Measurements from ENCODE around the gene IFNA6. TPM values are rescaled to one million over a fixed set of nuclear protein-coding genes. Genes with fewer than 3 reads are reported as not detected.

The IFNA6 gene
- total and polyA plus RNA-seq, 10 of the 15 experiments (the other 5 are each of a cell fraction or from before 2014, with no cell fraction given) = 0.04 TPM; not detected in 9

DNA sequence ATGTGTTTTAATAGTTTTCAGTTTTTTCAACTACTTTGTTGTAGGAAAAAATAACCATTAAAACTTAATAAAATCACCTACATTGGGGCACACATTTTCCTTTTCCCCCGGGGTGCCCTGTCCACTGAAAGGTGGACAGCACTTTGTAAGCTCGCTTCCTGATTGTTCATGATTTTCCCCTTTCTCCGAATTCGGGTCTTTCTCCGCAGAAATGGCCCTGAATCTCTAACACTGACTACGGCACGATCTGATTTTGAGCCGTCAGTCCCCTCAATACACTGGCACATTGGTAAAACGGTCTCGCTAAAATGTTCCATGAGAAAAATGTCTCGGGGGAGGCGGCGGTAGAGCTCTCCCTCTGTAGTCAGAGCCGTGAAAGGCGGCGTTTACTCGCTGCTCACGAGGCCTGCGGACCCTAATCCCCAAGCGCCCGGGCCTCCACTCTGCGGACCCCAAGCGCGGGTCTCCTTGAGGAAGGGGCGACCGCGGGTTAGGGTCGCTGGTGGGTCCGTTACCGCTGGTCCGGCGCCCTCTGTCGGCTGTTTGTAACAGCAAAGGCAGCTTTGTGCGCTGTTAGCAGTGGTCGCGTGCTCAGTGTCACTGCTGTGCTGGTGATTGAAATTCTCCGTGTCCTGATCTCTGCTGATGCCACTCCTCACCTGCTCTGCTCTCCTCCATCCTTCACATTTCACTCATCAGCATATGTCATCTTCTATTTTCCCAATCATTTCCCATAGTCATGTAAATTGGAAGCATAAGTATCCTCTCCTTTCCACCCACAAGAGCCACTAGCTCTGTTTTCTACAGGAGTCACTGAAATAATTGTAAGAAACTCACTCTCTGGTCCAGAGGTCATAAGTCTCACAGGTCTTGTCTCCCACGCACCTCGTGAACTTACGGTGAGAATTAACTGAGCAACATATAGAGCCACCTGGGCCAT is 45.4 kb upstream of the IFNA6 start (continued):
- no peak for TF ChIP-seq NFYB (IDR thresholded peaks at IDR 0.05; ENCODE audit: insufficient read depth, low read depth, low read length)
- peak; percentile 57 for TF ChIP-seq RAD21 (IDR thresholded peaks at IDR 0.05; ENCODE audit: insufficient read depth, low read depth, low read length)
- no peak for TF ChIP-seq SREBF1 (IDR thresholded peaks at IDR 0.05; ENCODE audit: low read length)
- 0 out of 2 replicates have a peak, but pooled peaks have one; percentile 10 for TF ChIP-seq ATF7 (IDR thresholded peaks at IDR 0.05; ENCODE audit: low read depth)
- peak; percentile 78 for TF ChIP-seq SMC3 (IDR thresholded peaks at IDR 0.05; ENCODE audit: borderline replicate concordance, low read length)
- no peak for TF ChIP-seq SIX5 (IDR thresholded peaks at IDR 0.05; ENCODE audit: low read depth, low read length, severe bottlenecking)
- TF ChIP-seq REST (IDR thresholded peaks at IDR 0.05; ENCODE audit: low read depth, low read length) = no peak
- TF ChIP-seq, protein P1, sequence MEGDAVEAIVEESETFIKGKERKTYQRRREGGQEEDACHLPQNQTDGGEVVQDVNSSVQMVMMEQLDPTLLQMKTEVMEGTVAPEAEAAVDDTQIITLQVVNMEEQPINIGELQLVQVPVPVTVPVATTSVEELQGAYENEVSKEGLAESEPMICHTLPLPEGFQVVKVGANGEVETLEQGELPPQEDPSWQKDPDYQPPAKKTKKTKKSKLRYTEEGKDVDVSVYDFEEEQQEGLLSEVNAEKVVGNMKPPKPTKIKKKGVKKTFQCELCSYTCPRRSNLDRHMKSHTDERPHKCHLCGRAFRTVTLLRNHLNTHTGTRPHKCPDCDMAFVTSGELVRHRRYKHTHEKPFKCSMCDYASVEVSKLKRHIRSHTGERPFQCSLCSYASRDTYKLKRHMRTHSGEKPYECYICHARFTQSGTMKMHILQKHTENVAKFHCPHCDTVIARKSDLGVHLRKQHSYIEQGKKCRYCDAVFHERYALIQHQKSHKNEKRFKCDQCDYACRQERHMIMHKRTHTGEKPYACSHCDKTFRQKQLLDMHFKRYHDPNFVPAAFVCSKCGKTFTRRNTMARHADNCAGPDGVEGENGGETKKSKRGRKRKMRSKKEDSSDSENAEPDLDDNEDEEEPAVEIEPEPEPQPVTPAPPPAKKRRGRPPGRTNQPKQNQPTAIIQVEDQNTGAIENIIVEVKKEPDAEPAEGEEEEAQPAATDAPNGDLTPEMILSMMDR (IDR thresholded peaks at IDR 0.05 in 2 of 3, conservative IDR thresholded peaks at IDR 0.05 in 1 of 3; ENCODE audit: control insufficient read depth in 2 of 3, extremely low read depth in 1 of 3, insufficient read depth in 1 of 3, low read depth in 3 of 3, low read length in 3 of 3) = peak; percentile 71 to 88 (median 85)
- TF ChIP-seq TCF12 (IDR thresholded peaks at IDR 0.05; ENCODE audit: low read depth, low read length) = no peak
- TF ChIP-seq CEBPB (IDR thresholded peaks at IDR 0.05; ENCODE audit: borderline replicate concordance in 1 of 2, low read depth in 2 of 2, low read length in 2 of 2) = no peak
- TF ChIP-seq MEF2B (IDR thresholded peaks at IDR 0.05; ENCODE audit: partially characterized antibody, poor library complexity, severe bottlenecking) = peak; percentile 82
- TF ChIP-seq, protein P2, sequence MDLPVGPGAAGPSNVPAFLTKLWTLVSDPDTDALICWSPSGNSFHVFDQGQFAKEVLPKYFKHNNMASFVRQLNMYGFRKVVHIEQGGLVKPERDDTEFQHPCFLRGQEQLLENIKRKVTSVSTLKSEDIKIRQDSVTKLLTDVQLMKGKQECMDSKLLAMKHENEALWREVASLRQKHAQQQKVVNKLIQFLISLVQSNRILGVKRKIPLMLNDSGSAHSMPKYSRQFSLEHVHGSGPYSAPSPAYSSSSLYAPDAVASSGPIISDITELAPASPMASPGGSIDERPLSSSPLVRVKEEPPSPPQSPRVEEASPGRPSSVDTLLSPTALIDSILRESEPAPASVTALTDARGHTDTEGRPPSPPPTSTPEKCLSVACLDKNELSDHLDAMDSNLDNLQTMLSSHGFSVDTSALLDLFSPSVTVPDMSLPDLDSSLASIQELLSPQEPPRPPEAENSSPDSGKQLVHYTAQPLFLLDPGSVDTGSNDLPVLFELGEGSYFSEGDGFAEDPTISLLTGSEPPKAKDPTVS (IDR thresholded peaks at IDR 0.05; ENCODE audit: low read depth, low read length) = no peak
- TF ChIP-seq POLR2AphosphoS2 (IDR thresholded peaks at IDR 0.05; ENCODE audit: low read depth, low read length) = no peak
- TF ChIP-seq BRCA1 (IDR thresholded peaks at IDR 0.05; ENCODE audit: low read depth, low read length) = no peak
- no peak for TF ChIP-seq SMAD5 (IDR thresholded peaks at IDR 0.05; ENCODE audit: low read depth)
- TF ChIP-seq, protein P3, sequence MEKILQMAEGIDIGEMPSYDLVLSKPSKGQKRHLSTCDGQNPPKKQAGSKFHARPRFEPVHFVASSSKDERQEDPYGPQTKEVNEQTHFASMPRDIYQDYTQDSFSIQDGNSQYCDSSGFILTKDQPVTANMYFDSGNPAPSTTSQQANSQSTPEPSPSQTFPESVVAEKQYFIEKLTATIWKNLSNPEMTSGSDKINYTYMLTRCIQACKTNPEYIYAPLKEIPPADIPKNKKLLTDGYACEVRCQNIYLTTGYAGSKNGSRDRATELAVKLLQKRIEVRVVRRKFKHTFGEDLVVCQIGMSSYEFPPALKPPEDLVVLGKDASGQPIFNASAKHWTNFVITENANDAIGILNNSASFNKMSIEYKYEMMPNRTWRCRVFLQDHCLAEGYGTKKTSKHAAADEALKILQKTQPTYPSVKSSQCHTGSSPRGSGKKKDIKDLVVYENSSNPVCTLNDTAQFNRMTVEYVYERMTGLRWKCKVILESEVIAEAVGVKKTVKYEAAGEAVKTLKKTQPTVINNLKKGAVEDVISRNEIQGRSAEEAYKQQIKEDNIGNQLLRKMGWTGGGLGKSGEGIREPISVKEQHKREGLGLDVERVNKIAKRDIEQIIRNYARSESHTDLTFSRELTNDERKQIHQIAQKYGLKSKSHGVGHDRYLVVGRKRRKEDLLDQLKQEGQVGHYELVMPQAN (conservative IDR thresholded peaks at IDR 0.05) = 0 out of 2 replicates have a peak, but pooled peaks have one; percentile 29
